Right renal pelvis (tissue), 4 donors: ENCODE measurements around the gene ILKAP. TPM values are rescaled to one million over a fixed set of nuclear protein-coding genes. Genes with fewer than 3 reads are reported as not detected.

Experiments used
- DNase-seq, 4 donors: peaks; one replicate each; pipeline ENCODE4 v3.0.0-alpha.2; 2013; ENCODE audit warnings: low read depth in 4 of 4, low spot score in 3 of 4, missing footprints in 1 of 4
- polyA plus RNA-seq, 4 donors: library from polyadenylated mRNA; unstranded; fragments of 120-200 nt; gene quantifications; one replicate each; pipeline ENCODE4 v1.2.1, GENCODE V29; 2013; ENCODE audit not compliant: insufficient read length in 4 of 4

The ILKAP gene
- polyA plus RNA-seq, 4 donors = 39.9 to 44.6 (median 41.8) TPM

DNA sequence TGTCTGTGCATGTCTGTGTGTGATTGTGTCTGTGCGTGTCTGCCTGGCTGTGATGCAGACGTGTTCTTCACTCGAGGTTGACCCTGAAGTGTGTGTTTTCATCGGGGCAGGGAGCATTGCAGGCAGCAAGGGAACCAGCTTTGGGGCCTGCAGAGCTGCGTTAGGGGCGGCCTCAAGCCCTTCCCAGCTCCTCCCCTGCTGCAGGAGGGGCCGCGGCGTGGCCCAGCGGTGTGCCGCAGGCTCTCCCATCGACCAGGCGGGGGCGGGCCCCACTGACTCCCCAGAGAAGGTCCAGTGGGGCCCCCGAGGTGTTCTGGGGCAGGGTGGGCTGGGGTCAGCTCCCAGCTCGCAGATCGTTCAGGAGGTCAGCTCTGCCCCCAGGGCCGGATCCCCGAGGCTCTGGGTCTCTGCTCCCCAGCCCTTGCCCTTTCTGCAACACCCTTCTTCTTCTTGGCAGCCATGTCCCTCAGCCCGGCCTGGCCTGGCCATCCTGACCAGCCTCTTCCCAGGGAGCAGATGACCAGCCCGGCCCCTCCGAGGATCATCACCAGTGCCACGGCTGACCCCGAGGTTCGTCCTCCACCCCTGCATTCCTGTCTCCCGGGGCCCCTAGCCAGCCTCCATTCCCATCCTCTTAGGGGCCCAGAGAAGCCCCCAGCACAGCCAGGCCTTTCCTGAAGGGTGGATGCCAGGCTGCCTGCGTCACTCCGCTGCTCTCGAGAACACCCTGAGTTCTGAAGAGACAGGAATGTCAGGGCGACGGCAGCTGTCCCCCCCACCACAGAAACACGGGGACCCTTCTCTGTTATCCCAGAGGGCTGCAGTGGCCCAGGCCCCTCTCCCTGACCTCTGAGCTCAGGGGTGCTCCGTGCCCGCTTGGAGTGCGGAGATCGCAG lies 76.1 kb downstream of the ILKAP start:
- peak in 1 of 4 donors; percentile 33 for DNase-seq

GRCh38 chr2:238126775-238127164 lies 76.7 kb downstream of the ILKAP start:
- DNase-seq = no peak

- DNase-seq = no peak
These were observed 77.2 kb downstream of the ILKAP start for GRCh38 chr2:238126338-238126737.

DNA sequence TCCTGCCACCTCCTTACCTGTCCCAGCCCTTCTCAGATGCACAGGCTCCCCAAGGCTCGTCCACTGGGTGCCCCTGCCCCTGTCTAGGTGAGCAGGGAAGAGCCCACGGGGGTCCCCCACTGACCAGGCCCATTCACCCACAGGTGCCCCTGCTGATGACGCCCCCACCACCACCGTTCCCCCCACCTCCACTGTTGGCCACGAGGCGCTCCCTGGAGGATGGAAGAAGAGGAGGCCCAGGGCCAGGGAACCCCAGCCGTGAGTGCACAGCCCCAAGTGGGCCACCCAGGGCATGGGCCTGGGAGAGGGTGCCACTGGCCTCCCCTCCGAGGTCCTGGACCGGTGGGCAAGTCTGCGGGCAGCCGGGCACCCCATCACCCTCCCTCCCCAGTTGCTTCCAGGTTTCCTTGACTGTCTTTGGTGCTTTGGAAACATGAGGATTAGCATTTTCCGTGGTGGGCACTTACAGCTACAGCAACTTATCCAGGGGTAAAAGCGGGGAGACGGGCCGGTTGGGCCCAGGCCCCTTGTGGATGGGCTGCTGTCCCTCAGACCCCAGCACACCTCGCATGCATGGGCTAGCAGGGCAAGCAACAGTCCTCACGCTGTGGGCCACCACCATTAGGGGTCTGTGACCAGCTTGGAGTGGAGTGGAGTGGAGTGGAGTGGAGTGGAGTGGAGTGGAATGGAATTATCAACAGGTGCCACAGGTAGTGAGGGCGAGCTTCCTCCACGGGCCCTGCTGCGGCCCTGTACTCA lies 78.2 kb downstream of the ILKAP start:
- DNase-seq = no peak

DNA sequence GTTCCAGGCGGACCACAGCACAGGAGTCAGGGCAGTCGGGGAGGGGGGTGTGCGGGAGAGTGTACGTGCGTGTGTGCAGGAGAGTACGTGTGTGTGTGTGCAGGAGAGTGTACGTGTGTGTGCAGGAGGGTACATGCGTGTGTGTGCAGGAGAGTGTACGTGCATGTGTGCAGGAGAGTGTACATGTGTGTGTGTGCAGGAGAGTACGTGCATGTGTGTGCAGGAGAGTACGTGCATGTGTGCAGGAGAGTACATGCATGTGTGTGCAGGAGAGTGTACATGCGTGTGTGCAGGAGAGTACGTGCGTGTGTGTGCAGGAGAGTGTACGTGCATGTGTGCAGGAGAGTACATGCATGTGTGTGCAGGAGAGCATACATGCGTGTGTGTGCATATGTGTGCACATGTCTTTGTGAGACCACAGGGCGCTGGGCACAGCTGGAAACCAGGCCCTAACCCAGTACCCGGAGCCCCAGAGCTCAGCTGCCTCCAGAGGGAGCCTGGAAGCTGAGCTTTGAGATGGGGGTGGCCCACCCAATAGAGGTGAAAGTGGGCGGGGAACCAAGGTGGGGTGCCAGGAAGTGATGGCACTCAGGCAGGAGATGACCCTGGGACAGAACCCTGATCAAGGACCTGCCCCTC lies 78.9 kb downstream of the ILKAP start:
- no peak for DNase-seq

DNA sequence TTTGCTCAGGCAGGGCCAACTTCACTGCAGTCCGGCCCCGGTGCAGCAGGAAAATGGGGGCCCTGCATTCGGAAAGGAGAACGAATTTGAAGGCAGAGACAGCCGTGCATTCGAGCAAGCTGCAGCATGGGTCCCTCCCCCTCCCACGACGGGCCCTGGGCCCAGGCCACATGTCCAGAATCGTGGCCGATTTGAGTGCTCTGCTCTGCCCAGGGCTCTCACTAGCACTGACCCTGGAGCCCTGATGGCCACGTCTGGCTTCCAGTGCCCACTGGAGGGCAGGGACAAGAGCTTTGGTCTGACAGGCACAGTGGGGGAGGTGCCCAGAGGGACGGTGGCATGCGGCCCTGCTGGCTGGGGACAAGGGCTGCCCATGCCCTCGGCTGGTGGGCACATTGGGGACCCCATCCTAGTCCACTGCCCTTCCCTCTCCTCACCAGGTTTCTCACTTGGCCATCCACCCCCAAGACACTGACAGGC lies 79.5 kb downstream of the ILKAP start:
- DNase-seq = no peak

DNA sequence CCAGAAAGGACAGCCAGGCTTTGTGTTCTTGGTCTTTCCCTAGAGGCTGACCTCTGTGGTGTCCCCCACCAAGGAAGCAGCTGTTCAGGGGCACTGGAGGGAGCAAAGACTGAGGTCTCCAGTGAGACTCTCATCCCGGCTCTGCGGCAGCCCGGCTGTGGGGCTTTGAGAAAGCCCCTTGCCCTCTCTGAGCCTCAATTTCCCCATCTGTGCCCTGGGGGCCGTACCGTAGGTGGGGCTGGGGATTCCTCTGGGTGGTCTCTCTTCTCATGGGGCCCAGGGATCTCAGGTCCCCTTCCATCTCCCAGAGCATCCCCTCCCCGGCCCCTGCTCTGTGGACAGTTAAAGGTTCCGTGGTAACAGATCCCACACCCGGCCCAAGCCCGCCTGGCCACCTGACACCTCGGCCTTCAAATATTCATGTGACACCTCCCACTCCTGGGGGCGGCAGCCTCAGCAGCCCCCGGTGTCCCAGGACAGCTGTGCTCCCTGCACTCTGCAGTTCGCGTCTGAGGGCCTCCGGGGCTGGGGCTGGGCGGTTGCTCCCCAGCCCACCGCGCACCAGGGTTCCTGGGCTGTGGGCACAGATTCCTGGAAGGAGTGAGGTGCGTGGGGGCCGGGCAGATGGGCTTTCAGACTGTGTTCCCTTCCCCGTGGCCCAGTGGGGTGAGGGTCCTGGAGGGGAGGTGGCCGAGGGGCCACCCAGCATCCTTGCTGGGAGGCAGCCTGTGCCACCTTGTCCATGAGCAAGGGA lies 80.1 kb downstream of the ILKAP start:
- no peak for DNase-seq

GRCh38 chr2:238122287-238123217 lies 80.9 kb downstream of the ILKAP start:
- DNase-seq = no peak

GRCh38 chr2:238121511-238122286 lies 81.8 kb downstream of the ILKAP start:
- no peak for DNase-seq

DNA sequence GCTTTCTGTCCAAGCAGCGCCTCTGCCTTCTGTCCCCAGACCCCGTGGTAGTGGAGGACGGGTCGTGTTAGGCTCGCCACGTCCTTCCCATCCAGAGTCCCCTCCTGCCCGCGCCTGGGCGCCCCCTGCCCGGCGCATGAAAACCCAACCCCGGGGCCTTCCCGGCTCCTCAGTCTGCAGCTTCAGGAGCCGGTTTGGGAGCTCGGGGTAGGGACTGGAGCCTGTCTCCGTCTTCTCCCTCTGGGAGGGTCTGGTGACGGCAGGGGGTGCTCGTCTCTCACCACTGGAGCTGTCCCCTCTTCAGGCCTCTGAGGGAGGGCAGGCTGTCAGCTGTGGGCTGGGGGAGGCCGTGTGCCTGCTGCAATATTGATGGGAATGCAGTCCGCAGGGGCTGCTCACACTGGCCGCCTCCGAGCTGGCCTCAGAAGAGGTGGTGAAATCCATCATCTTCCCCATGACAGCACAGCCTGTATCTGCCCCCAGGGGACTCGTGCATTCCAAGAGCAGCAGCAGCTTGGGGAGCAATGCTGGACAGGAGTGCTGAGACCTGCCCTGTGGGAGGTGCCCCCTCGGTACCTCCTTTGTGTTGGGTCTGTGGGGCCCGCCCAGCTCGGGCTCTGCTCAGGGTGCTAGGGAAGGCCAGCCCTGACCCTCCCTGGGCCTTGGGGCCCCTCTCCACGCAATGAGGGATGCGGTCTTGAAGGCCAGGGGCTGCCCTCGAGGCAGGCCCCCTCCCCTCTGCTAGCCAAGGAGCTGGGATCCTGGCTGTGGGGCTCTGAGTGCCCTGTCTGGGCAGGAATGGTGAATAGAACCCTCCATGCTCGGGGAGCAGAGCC lies 82.8 kb downstream of the ILKAP start:
- peak in 1 of 4 donors; percentile 39 for DNase-seq

Other genes with a start within 250 kb of the ILKAP start
- 10 to 100 TPM; 48.0 to 51.0 (median 48.7) TPM for gene UBE2F, start 236.7 kb downstream of the ILKAP start, polyA plus RNA-seq
- 10 to 100 TPM; 25.3 to 30.3 (median 27.5) TPM for gene SCLY, start 142.7 kb downstream of the ILKAP start, polyA plus RNA-seq
- gene ESPNL, start 103.4 kb downstream of the ILKAP start, polyA plus RNA-seq = 1 to 10 TPM in 3 of 4 donors, under 1 TPM in 1; 0.53 to 2.3 (median 1.6) TPM
- under 1 TPM; 0.17 to 0.47 (median 0.33) TPM for gene KLHL30, start 65.0 kb downstream of the ILKAP start, polyA plus RNA-seq
- gene ERFE, start 44.7 kb downstream of the ILKAP start, polyA plus RNA-seq = 1 to 10 TPM; 4.5 to 7.0 (median 6.0) TPM
- gene HES6, start 36.3 kb upstream of the ILKAP start, polyA plus RNA-seq = 10 to 100 TPM in 1 of 4 donors, 1 to 10 TPM in 3; 4.6 to 10.3 (median 5.2) TPM
- gene PER2, start 84.9 kb upstream of the ILKAP start, polyA plus RNA-seq = 1 to 10 TPM; 5.0 to 6.1 (median 5.9) TPM
- 10 to 100 TPM; 18.7 to 23.3 (median 21.6) TPM for gene TRAF3IP1, start 116.8 kb upstream of the ILKAP start, polyA plus RNA-seq
- gene ASB1, start 223.2 kb upstream of the ILKAP start, polyA plus RNA-seq = 10 to 100 TPM; 28.4 to 31.9 (median 31.2) TPM